ENCODE measurements around the gene ENSA.

GRCh38 chr1:150622303-150622975, 7.0 kb downstream of the ENSA start:
- TF ChIP-seq CTCF (IDR thresholded peaks at IDR 0.05) (peak in 1 of 3 experiments; percentile 15), POLR2A (IDR thresholded peaks at IDR 0.05; ENCODE audit: low read depth) (no peak), EP300 (IDR thresholded peaks at IDR 0.05) (no peak)

Measured in esophagus muscularis mucosa (tissue), 4 donors.